Activated CD8-positive, alpha-beta memory T cell treated with anti-CD3 and anti-CD28 coated beads for 1 hour (primary cell): ENCODE data around the gene ALB.

Source experiments
- DNase-seq, 2 donors: peaks; one replicate each; pipeline ENCODE4 v3.0.0-alpha.2; 2020; ENCODE audit warnings: low read depth in 1 of 2; ENCODE audit errors: extremely low read depth in 1 of 2

Gene ALB

GRCh38 chr4:73408181-73408867 lies 4.2 kb downstream of the ALB start:
- DNase-seq = no peak

GRCh38 chr4:73409012-73409862 lies 5.2 kb downstream of the ALB start:
- no peak for DNase-seq

- DNase-seq = no peak
Measured at GRCh38 chr4:73409978-73410548, 6.0 kb downstream of the ALB start.

DNA sequence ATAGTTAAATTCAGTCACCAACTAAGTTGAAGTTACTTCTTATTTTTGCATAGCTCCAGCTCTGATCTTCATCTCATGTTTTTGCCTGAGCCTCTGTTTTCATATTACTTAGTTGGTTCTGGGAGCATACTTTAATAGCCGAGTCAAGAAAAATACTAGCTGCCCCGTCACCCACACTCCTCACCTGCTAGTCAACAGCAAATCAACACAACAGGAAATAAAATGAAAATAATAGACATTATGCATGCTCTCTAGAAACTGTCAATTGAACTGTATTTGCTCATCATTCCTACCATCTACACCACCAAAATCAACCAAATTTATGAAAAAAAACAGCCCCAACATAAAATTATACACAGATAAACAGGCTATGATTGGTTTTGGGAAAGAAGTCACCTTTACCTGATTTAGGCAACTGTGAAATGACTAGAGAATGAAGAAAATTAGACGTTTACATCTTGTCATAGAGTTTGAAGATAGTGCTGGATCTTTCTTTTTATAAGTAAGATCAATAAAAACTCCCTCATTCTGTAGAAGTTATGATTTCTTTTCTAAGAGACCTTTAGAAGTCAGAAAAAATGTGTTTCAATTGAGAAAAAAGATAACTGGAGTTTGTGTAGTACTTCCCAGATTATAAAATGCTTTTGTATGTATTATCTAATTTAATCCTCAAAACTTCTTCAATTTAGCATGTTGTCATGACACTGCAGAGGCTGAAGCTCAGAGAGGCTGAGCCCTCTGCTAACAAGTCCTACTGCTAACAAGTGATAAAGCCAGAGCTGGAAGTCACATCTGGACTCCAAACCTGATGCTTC lies 7.0 kb downstream of the ALB start:
- no peak for DNase-seq

DNA sequence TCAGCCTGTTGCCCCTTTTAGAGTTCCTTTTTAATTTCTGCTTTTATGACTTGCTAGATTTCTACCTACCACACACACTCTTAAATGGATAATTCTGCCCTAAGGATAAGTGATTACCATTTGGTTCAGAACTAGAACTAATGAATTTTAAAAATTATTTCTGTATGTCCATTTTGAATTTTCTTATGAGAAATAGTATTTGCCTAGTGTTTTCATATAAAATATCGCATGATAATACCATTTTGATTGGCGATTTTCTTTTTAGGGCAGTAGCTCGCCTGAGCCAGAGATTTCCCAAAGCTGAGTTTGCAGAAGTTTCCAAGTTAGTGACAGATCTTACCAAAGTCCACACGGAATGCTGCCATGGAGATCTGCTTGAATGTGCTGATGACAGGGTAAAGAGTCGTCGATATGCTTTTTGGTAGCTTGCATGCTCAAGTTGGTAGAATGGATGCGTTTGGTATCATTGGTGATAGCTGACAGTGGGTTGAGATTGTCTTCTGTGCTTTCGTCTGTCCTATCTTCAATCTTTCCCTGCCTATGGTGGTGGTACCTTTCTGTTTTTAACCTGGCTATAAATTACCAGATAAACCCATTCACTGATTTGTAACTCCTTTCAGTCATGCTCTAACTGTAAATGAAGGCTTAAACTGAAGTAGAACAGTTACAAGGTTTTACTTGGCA lies 7.8 kb downstream of the ALB start:
- no peak for DNase-seq

DNA sequence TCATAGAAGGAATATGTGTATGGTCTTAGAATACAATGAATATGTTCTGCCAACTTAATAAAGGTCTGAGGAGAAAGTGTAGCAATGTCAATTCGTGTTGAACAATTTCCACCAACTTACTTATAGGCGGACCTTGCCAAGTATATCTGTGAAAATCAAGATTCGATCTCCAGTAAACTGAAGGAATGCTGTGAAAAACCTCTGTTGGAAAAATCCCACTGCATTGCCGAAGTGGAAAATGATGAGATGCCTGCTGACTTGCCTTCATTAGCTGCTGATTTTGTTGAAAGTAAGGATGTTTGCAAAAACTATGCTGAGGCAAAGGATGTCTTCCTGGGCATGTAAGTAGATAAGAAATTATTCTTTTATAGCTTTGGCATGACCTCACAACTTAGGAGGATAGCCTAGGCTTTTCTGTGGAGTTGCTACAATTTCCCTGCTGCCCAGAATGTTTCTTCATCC lies 9.2 kb downstream of the ALB start:
- DNase-seq = no peak

- no peak for DNase-seq
Measured at GRCh38 chr4:73414936-73415271, 10.8 kb downstream of the ALB start.

- DNase-seq = no peak
Measured at GRCh38 chr4:73415807-73416238, 11.7 kb downstream of the ALB start.

DNA sequence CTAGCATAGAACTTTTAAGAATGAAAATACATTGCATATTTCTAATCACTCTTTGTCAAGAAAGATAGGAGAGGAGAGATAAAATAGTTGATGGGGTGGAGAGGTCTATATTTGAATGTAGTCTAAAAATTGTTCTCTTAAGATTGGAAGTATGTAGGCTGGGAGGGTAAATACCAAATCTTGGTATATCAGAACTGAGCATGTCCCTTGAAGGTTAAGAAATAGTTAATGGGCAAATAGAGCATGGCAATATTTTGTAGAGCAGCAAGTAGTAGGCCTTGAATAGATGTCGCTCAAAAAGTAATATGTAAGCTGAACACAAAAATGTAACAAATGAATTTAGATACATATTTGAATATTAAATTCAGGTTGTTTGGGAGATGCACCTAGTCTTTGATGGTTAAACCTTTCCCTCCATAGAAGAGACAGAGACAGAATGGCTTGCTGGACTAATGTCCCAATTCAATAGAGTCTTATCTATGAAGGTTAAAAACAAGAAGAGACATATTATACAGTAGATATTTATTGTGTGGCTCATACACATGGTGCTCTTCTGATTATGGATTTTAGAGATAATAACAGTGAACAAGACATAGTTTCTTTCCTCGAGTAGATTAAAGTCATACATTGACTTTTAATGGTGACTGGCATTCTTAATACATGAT lies 12.5 kb downstream of the ALB start:
- DNase-seq = no peak

GRCh38 chr4:73417342-73417741 lies 13.3 kb downstream of the ALB start:
- no peak for DNase-seq

DNA sequence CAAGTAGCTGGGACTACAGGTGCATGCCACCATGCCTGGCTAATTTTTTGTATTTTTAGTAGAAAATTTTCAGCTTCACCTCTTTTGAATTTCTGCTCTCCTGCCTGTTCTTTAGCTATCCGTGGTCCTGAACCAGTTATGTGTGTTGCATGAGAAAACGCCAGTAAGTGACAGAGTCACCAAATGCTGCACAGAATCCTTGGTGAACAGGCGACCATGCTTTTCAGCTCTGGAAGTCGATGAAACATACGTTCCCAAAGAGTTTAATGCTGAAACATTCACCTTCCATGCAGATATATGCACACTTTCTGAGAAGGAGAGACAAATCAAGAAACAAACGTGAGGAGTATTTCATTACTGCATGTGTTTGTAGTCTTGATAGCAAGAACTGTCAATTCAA lies 13.9 kb downstream of the ALB start:
- DNase-seq = no peak

DNA sequence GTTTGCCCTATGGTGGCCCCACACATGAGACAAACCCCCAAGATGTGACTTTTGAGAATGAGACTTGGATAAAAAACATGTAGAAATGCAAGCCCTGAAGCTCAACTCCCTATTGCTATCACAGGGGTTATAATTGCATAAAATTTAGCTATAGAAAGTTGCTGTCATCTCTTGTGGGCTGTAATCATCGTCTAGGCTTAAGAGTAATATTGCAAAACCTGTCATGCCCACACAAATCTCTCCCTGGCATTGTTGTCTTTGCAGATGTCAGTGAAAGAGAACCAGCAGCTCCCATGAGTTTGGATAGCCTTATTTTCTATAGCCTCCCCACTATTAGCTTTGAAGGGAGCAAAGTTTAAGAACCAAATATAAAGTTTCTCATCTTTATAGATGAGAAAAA lies 14.6 kb downstream of the ALB start:
- no peak for DNase-seq

DNA sequence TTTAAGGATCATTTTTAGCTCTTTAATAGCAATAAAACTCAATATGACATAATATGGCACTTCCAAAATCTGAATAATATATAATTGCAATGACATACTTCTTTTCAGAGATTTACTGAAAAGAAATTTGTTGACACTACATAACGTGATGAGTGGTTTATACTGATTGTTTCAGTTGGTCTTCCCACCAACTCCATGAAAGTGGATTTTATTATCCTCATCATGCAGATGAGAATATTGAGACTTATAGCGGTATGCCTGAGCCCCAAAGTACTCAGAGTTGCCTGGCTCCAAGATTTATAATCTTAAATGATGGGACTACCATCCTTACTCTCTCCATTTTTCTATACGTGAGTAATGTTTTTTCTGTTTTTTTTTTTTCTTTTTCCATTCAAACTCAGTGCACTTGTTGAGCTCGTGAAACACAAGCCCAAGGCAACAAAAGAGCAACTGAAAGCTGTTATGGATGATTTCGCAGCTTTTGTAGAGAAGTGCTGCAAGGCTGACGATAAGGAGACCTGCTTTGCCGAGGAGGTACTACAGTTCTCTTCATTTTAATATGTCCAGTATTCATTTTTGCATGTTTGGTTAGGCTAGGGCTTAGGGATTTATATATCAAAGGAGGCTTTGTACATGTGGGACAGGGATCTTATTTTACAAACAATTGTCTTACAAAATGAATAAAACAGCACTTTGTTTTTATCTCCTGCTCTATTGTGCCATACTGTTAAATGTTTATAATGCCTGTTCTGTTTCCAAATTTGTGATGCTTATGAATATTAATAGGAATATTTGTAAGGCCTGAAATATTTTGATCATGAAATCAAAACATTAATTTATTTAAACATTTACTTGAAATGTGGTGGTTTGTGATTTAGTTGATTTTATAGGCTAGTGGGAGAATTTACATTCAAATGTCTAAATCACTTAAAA lies 15.3 kb downstream of the ALB start:
- no peak for DNase-seq

DNA sequence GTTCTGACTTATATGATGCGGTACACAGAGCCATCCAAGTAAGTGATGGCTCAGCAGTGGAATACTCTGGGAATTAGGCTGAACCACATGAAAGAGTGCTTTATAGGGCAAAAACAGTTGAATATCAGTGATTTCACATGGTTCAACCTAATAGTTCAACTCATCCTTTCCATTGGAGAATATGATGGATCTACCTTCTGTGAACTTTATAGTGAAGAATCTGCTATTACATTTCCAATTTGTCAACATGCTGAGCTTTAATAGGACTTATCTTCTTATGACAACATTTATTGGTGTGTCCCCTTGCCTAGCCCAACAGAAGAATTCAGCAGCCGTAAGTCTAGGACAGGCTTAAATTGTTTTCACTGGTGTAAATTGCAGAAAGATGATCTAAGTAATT lies 16.5 kb downstream of the ALB start:
- DNase-seq = no peak

DNA sequence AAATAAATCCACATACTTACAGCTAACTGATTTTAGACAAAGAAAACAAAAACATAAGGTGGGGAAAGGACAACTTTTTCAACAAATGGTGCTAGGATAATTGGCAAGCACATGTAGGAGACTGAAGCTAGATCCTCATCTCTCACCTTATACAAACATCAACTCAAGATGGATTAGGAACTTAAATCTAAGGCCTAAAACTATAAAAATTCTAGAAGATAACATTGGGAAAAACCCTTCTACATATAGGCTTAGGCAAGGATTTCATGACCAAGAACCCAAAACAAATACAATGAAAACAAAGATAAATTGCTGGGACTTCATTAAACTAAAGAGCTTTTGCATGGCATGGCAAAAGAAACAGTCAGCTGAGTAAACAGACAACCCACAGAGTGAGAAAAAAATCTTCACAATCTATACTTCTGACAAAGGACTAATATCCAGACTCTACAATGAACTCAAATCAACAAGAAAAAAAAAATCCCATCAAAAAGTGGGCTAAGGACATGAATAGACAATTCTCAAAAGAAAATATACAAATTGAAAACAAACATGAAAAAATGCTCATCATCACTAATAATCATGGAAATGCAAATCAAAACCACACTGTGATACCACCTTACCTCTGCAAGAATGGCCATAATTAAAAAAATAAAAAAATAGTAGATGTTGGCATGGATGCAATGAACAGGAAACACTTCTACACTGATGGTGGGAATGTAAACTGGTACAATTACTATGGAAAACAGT lies 17.8 kb downstream of the ALB start:
- DNase-seq = no peak

DNA sequence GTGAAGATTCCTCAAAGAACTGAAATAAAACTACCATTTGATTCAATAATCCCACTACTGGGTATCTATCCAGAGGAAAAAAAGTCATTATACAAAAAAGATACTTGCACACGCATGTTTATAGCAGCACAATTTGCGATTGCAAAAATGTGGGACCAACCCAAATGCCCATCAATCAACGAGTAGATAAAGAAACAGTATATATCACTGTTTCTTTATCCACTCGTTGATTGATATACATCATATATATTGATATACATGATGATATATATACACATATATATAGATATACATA lies 18.3 kb downstream of the ALB start:
- DNase-seq = no peak

DNA sequence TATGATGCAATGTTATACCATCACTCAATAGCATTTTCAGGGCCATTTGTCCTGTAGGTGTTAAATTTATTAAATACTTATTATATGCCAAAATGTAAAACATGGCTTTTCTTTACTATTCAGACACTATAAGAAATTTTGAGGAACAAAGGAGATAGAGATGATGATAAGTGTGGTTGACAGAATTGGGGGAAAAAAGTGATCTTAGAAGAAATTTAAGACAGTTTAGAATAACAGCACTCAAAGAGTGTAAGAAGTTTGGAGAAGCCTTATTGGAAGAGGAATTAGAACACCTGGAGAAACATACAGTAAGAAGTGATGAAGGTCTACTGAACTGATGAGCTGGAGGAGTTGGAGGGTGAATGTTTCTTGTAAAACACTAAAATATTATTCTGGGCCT lies 19.1 kb downstream of the ALB start:
- no peak for DNase-seq

DNA sequence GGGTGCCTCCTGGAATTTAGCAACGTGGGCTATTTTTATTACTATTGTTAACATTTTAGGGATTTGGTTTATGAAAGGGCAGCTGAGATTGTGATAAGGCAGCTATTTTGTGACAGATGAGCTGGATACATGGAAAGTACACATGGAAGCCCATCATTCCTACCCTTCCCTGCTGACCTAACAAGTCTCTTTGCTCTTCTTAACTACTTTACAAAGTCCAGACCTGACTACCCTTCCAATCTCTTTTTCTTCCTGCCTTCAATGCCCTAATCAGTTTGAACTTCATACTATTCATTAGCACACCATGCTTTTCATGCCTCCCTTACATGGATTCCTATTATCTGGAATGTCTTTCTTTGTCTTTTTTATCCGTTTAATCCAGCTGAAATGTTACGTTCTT lies 22.6 kb downstream of the ALB start:
- DNase-seq = no peak

DNA sequence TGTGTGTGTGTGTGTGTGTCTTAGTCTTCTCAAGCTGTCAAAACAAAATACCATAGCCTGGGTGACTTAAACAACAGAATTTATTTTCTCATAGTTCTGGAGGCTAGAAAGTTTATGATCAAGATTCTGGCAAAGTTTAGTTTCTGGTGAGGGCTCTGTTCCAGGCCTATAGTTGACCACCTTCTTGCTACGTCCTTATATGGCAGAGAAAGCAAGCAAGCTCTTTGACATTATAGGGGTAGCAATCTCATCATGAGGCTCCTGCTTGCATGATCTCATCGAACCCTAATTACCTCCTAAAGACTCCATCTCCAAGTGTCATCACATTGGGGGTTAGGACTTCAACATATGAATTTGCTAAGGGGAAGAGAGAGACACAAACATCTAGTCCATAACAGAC lies 25.0 kb downstream of the ALB start:
- no peak for DNase-seq
